CD8-positive, alpha-beta memory T cell (primary cell): ENCODE measurements around the gene TNRC6C. TPM values are rescaled to one million over a fixed set of nuclear protein-coding genes. Genes with fewer than 3 reads are reported as not detected.
A peak's percentile ranks its signal among the peaks of the same experiment; 100 is the strongest.

Source experiments
- CTCF ChIA-PET: fragments of 350-600 bp; sonication (Branson Sonifier 250); formaldehyde crosslinking; loops from one replicate; lab custom pipeline; 2021; ENCODE audit warnings: antibody characterized with exemption; lab: Charles Lee
- POLR2A ChIA-PET: fragments of 350-600 bp; sonication (Branson Sonifier 250); formaldehyde crosslinking; loops from one replicate; lab custom pipeline; 2021; ENCODE audit warnings: antibody characterized with exemption; lab: Charles Lee
- DNase-seq, 5 donors: peaks; one replicate each; pipeline versions ENCODE4 v3.0.0 to v3.0.0-alpha.2; 2020 to 2022; ENCODE audit warnings: mixed read lengths in 1 of 5
- H3K27ac ChIP-seq: one replicate; pipeline ENCODE4 v1.7.0; 2013; ENCODE audit warnings: low read depth, mild to moderate bottlenecking, low read length, moderate library complexity
- H3K27me3 ChIP-seq: 2 replicates; pipeline ENCODE4 v1.7.0; 2013; ENCODE audit warnings: low read length, mild to moderate bottlenecking; ENCODE audit not compliant: insufficient read depth, poor library complexity, severe bottlenecking
- H3K36me3 ChIP-seq: 2 replicates; pipeline ENCODE4 v1.7.0; 2013; ENCODE audit warnings: mild to moderate bottlenecking, low read length, moderate library complexity; ENCODE audit not compliant: insufficient read depth
- H3K4me1 ChIP-seq: 2 replicates; pipeline ENCODE4 v1.7.0; 2013; ENCODE audit warnings: mild to moderate bottlenecking, low read length, moderate library complexity; ENCODE audit not compliant: insufficient read depth
- H3K4me3 ChIP-seq: 2 replicates; pipeline ENCODE4 v1.7.0; 2013; ENCODE audit warnings: mild to moderate bottlenecking, low read length
- H3K9me3 ChIP-seq: 2 replicates; pipeline ENCODE4 v1.7.0; 2013; ENCODE audit warnings: mild to moderate bottlenecking, low read length
- H3K27ac Mint-ChIP-seq, 8 donors: one replicate each; pipeline ENCODE4 v1.8.0; 2020 to 2021; ENCODE audit warnings: mixed read lengths in 8 of 8, mild to moderate bottlenecking in 6 of 8, inconsistent platforms in 3 of 8, moderate library complexity in 3 of 8
- H3K27me3 Mint-ChIP-seq, 2 donors: one replicate each; pipeline ENCODE4 v1.8.0; 2020 to 2021; ENCODE audit warnings: mixed read lengths in 2 of 2, mild to moderate bottlenecking in 1 of 2, moderate library complexity in 1 of 2
- H3K36me3 Mint-ChIP-seq, 3 donors: one replicate each; pipeline ENCODE4 v1.8.0; 2020 to 2021; ENCODE audit warnings: mixed read lengths in 3 of 3, inconsistent platforms in 1 of 3, mild to moderate bottlenecking in 1 of 3
- H3K4me1 Mint-ChIP-seq, 3 donors: one replicate each; pipeline ENCODE4 v1.8.0; 2020 to 2021; ENCODE audit warnings: mixed read lengths in 3 of 3, inconsistent platforms in 1 of 3, mild to moderate bottlenecking in 1 of 3
- H3K4me3 Mint-ChIP-seq, 7 donors: one replicate each; pipeline ENCODE4 v1.8.0; 2020 to 2021; ENCODE audit warnings: mixed read lengths in 7 of 7, mild to moderate bottlenecking in 6 of 7, moderate library complexity in 4 of 7, inconsistent platforms in 2 of 7
- H3K9me3 Mint-ChIP-seq, 5 donors: one replicate each; pipeline ENCODE4 v1.8.0; 2020 to 2022; ENCODE audit warnings: mixed read lengths in 5 of 5, mild to moderate bottlenecking in 3 of 5, moderate library complexity in 2 of 5, inconsistent platforms in 1 of 5
- polyA plus RNA-seq: library from polyadenylated mRNA; unstranded; fragments of 300-500 nt; fragmentation: Illumina TruSeq; gene quantifications from one replicate; pipeline ENCODE4 v1.2.3, GENCODE V29; 2021
- total RNA-seq, 2 experiments: library from RNA; stranded (reverse); gene quantifications; one replicate each; pipeline ENCODE4 v1.2.3, GENCODE V29; 2021

The TNRC6C gene
- total and polyA plus RNA-seq, 3 experiments from 2014 or later = 7.4 to 28.1 (median 25.9) TPM

- H3K27me3 Mint-ChIP-seq = peaks cover 0 to 3% of the 10 kb centered on the region in 2 donors
- CTCF ChIA-PET = no interaction called here
- H3K27ac ChIP-seq = no peak overlapping the region
These were observed 80.3 kb downstream of the TNRC6C start for GRCh38 chr17:78038748-78039288.

GRCh38 chr17:78039581-78039980 lies 81.1 kb downstream of the TNRC6C start:
- peak overlapping the region in 5 of 8 donors; percentile 1 to 91 (median 75) for H3K27ac Mint-ChIP-seq

More at GRCh38 chr17:78038748-78039288, 80.3 kb downstream of the TNRC6C start:
- no peaks in the 10 kb centered on the region for H3K9me3 ChIP-seq
- POLR2A ChIA-PET = no interaction called here
- peak overlapping the region in 1 of 8 donors; percentile 42 for H3K27ac Mint-ChIP-seq
- H3K36me3 Mint-ChIP-seq = peaks cover 3 to 72% (median 30%) of the 10 kb centered on the region in 3 donors
- H3K9me3 Mint-ChIP-seq = no peaks in the 10 kb centered on the region
- H3K36me3 ChIP-seq = peaks cover 7% of the 10 kb centered on the region
- H3K4me1 Mint-ChIP-seq = peaks cover 35 to 66% (median 39%) of the 10 kb centered on the region in 3 donors
- H3K4me1 ChIP-seq = no peaks in the 10 kb centered on the region
- no peaks in the 10 kb centered on the region for H3K27me3 ChIP-seq
- no peak overlapping the region for H3K4me3 ChIP-seq
- no peak overlapping the region for H3K4me3 Mint-ChIP-seq
- no peak for DNase-seq

GRCh38 chr17:78040440-78041385 lies 82.2 kb downstream of the TNRC6C start:
- H3K27ac ChIP-seq = no peak overlapping the region
- DNase-seq = peak in 2 of 5 donors; percentile 9 to 43
- ChIA-PET CTCF (interaction anchor here (1.1 kb wide), 1 partner anchor 20 kb away, joined by 4 read pairs; no protein-coding TSS in a partner anchor), POLR2A (no interaction called here)
- peaks cover 7% of the 10 kb centered on the region for H3K36me3 ChIP-seq
- peaks cover 8% of the 10 kb centered on the region for H3K4me1 ChIP-seq
- H3K4me1 Mint-ChIP-seq = peaks cover 54 to 72% (median 54%) of the 10 kb centered on the region in 3 donors
- no peaks in the 10 kb centered on the region for H3K27me3 ChIP-seq
- no peaks in the 10 kb centered on the region for H3K9me3 Mint-ChIP-seq
- H3K27ac Mint-ChIP-seq = peak overlapping the region in 7 of 8 donors; percentile 29 to 75 (median 57)
- H3K36me3 Mint-ChIP-seq = peaks cover 3 to 66% (median 26%) of the 10 kb centered on the region in 3 donors
- peaks cover 0 to 3% of the 10 kb centered on the region in 2 donors for H3K27me3 Mint-ChIP-seq
- no peaks in the 10 kb centered on the region for H3K9me3 ChIP-seq
- no peak overlapping the region for H3K4me3 ChIP-seq
- H3K4me3 Mint-ChIP-seq = peak overlapping the region in 5 of 7 donors; percentile 40 to 72 (median 47)

More at GRCh38 chr17:78039581-78039980, 81.1 kb downstream of the TNRC6C start:
- H3K27ac ChIP-seq = no peak overlapping the region
- H3K36me3 ChIP-seq = peaks cover 7% of the 10 kb centered on the region
- Mint-ChIP-seq H3K4me3 (peak overlapping the region in 1 of 7 donors; percentile 23), H3K9me3 (no peaks in the 10 kb centered on the region), H3K4me1 (peaks cover 42 to 69% (median 46%) of the 10 kb centered on the region in 3 donors), H3K27me3 (peaks cover 0 to 3% of the 10 kb centered on the region in 2 donors), H3K36me3 (peaks cover 3 to 68% (median 27%) of the 10 kb centered on the region in 3 donors)
- POLR2A ChIA-PET = no interaction called here
- H3K27me3 ChIP-seq = no peaks in the 10 kb centered on the region
- H3K4me1 ChIP-seq = no peaks in the 10 kb centered on the region
- H3K4me3 ChIP-seq = no peak overlapping the region
- CTCF ChIA-PET = interaction anchor here (0.8 kb wide), 1 partner anchor 21 kb away, joined by 3 read pairs; no protein-coding TSS in a partner anchor
- H3K9me3 ChIP-seq = no peaks in the 10 kb centered on the region
- DNase-seq = no peak

DNA sequence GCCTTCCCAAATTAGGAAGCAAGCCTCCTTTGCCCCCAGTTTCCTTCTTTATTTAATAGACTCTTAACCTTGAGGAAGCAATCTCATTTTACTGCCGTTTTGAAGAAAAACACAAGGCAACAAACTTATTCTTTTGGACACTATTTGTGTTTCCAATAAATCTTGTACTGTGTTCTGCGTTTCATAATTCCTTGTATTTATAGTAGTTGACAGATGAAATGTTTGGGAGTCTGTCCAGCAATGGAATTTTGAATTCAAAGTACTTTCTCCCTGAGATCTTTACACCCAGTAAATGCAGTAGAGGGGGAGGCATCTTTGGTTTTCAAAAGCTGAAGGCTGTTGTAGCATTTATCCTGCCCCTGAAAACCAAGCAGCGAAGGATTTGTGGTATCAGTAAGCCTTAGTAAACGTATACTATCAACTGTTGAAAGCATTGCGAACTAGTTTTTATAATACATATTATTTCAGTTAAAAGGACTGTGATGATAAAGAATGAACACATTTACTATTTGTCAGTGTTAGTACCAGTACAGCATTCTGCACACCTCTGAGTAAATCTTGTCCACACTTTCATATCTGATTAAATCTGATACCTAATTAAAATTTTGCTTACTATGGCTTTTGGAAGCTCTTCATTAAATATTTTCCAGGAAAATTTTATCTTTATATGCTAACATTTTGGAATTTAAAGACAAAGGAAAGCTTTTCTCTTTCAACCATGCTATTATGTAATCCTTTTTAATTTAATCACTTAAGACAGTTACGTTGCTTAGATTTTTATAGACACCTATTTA lies 83.1 kb downstream of the TNRC6C start:
- Mint-ChIP-seq H3K9me3 (no peaks in the 10 kb centered on the region), H3K4me3 (peak overlapping the region in 3 of 7 donors; percentile 2 to 72 (median 54)), H3K36me3 (peaks cover 3 to 62% (median 21%) of the 10 kb centered on the region in 3 donors), H3K4me1 (peaks cover 56 to 79% (median 58%) of the 10 kb centered on the region in 3 donors), H3K27ac (peak overlapping the region in 6 of 8 donors; percentile 38 to 75 (median 53)), H3K27me3 (peaks cover 0 to 3% of the 10 kb centered on the region in 2 donors)
- Histone ChIP-seq H3K27me3 (no peaks in the 10 kb centered on the region), H3K27ac (no peak overlapping the region), H3K36me3 (no peaks in the 10 kb centered on the region), H3K4me3 (no peak overlapping the region), H3K4me1 (peaks cover 11% of the 10 kb centered on the region), H3K9me3 (no peaks in the 10 kb centered on the region)
- DNase-seq = no peak
- ChIA-PET CTCF (interaction anchor here (0.6 to 1.1 kb wide), 2 partner anchors 21 to 188 kb away, joined by 3 to 4 read pairs; no protein-coding TSS in a partner anchor), POLR2A (interaction anchor here (0.7 kb wide), 1 partner anchor 84 kb away, joined by 5 read pairs; no protein-coding TSS in a partner anchor)

DNA sequence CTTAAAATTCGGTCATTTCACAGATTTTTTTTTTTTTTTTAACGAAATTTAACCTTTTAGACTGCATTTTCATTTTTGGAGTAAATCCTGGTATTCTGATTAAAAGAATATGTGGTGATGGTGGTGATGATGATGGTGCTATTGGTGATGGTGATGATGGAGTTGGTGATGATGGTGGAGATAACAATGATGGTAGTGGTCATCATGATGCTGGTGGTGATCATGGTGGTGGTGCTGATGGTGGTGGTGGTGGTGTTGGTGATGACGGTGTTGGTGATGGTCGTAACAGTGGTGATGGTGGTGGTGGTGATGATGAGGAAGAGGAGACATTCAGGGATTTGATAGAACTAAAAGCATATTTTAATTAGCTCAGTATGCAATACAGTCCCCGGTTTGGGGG lies 84.0 kb downstream of the TNRC6C start:
- DNase-seq = no peak
- no peak overlapping the region for H3K4me3 ChIP-seq
- Mint-ChIP-seq H3K4me1 (peaks cover 55 to 77% (median 60%) of the 10 kb centered on the region in 3 donors), H3K4me3 (peak overlapping the region in 1 of 7 donors; percentile 1), H3K9me3 (no peaks in the 10 kb centered on the region), H3K27ac (peak overlapping the region in 5 of 8 donors; percentile 8 to 90 (median 33)), H3K27me3 (peaks cover 0 to 3% of the 10 kb centered on the region in 2 donors), H3K36me3 (peaks cover 0 to 57% (median 16%) of the 10 kb centered on the region in 3 donors)
- ChIA-PET CTCF (interaction anchor here (0.6 kb wide), 1 partner anchor 187 kb away, joined by 3 read pairs; no protein-coding TSS in a partner anchor), POLR2A (interaction anchor here (0.7 kb wide), 1 partner anchor 85 kb away, joined by 5 read pairs; no protein-coding TSS in a partner anchor)
- H3K4me1 ChIP-seq = peaks cover 16% of the 10 kb centered on the region
- H3K27me3 ChIP-seq = no peaks in the 10 kb centered on the region
- H3K36me3 ChIP-seq = no peaks in the 10 kb centered on the region
- H3K9me3 ChIP-seq = no peaks in the 10 kb centered on the region
- no peak overlapping the region for H3K27ac ChIP-seq

DNA sequence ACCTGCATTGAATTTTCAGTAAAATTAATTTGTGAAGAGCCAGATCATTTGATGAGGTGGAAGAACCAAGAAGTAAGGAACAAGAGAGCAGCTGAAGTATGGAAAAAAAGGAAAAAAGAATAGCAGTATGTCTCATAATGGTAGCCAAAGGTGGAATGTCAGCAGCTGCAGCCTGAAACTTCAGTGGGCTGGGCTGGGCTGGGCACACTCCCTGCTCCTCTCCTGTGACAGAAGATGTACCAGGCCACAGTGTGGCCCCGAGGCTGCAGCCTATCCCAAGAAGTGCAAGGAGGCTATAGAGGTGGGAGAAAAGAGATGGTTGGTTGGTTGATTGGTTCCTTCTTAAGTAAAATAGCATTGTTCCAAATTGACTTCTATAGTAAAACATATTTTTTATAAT lies 84.5 kb downstream of the TNRC6C start:
- ChIA-PET CTCF (no interaction called here), POLR2A (no interaction called here)
- peaks cover 55 to 75% (median 59%) of the 10 kb centered on the region in 3 donors for H3K4me1 Mint-ChIP-seq
- no peaks in the 10 kb centered on the region for H3K27me3 ChIP-seq
- no peak overlapping the region for H3K27ac Mint-ChIP-seq
- H3K36me3 ChIP-seq = no peaks in the 10 kb centered on the region
- no peak overlapping the region for H3K4me3 ChIP-seq
- H3K27me3 Mint-ChIP-seq = peaks cover 0 to 3% of the 10 kb centered on the region in 2 donors
- peaks cover 0 to 55% (median 14%) of the 10 kb centered on the region in 3 donors for H3K36me3 Mint-ChIP-seq
- no peak for DNase-seq
- peaks cover 16% of the 10 kb centered on the region for H3K4me1 ChIP-seq
- no peaks in the 10 kb centered on the region for H3K9me3 ChIP-seq
- no peak overlapping the region for H3K27ac ChIP-seq
- no peaks in the 10 kb centered on the region for H3K9me3 Mint-ChIP-seq
- no peak overlapping the region for H3K4me3 Mint-ChIP-seq

DNA sequence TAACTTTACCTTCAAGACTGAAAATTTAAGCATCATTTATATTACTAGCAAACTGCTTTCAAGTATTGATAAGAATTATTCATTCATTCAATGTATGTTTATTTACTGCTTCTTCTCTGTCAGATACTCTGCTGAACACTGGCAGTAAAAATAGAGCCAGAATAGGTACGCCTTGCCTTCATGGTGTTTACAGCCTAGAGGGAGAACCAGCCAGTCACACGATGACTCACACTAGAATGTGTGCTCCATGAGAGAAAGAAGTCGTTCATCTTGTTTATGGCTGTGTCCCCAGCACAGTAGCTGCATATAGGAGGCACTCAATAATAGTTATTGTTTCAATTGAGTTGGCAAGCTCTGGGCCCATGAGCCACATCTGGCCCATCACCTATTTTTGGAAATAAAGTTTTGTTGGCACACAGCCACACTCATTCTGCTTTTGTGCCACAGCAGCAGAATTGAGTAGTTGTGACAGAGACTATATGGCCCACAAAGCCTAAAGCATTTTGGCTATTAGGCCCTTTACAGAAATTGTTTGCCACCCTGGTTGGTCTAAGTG lies 85.9 kb downstream of the TNRC6C start:
- H3K36me3 Mint-ChIP-seq = peaks cover 0 to 58% (median 17%) of the 10 kb centered on the region in 3 donors
- Histone ChIP-seq H3K27me3 (no peaks in the 10 kb centered on the region), H3K4me1 (peaks cover 16% of the 10 kb centered on the region), H3K36me3 (peaks cover 12% of the 10 kb centered on the region), H3K9me3 (no peaks in the 10 kb centered on the region), H3K27ac (no peak overlapping the region), H3K4me3 (no peak overlapping the region)
- ChIA-PET POLR2A (no interaction called here), CTCF (interaction anchor here (0.8 kb wide), 1 partner anchor 132 kb away, joined by 3 read pairs; no protein-coding TSS in a partner anchor)
- H3K4me1 Mint-ChIP-seq = peaks cover 58 to 72% (median 59%) of the 10 kb centered on the region in 3 donors
- no peaks in the 10 kb centered on the region for H3K9me3 Mint-ChIP-seq
- no peak overlapping the region for H3K4me3 Mint-ChIP-seq
- peaks cover 0 to 3% of the 10 kb centered on the region in 2 donors for H3K27me3 Mint-ChIP-seq
- peak overlapping the region in 4 of 8 donors; percentile 13 to 93 (median 18) for H3K27ac Mint-ChIP-seq
- no peak for DNase-seq
